ENCODE measurements around the gene RAB13. TPM values are rescaled to one million over a fixed set of nuclear protein-coding genes. Genes with fewer than 3 reads are reported as not detected.
A peak's percentile ranks its signal among the peaks of the same experiment; 100 is the strongest.
"Not testable (repeated sequence)": the region's sequence is repeated elsewhere in the genome, so short reads cannot be mapped to it uniquely, and the experiment has no call there.

The RAB13 gene
- total and polyA plus RNA-seq, 2 experiments from 2014 or later = 25.9 to 98.7 TPM

DNA sequence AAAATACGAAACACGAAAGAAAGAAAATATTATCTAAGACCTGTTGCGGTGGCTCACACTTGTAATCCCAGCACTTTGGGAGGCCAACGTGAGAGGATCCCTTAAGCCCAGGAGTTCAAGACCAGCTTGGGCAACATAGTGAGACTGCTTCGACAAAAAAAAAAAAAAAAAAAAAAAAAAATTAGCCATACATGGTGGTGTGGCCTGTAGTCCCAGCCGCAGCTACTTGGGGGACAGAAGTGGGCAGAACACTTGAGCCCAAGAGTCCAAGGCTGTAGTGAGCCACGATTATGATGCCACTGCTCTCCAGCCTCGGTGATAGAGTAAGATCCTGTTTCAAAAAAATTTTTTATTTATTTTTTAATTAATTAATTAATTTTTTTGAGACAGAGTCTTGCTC is 1.5 kb upstream of the RAB13 start:
- Histone ChIP-seq H3K4me1 (ENCODE audit: insufficient read depth) (peaks cover 23% of the 10 kb centered on the region), H3K36me3 (replicated peaks; ENCODE audit: insufficient read depth, low read depth) (no peaks in the 10 kb centered on the region), H4K20me1 (ENCODE audit: insufficient read depth, poor library complexity, severe bottlenecking) (peaks cover 9% of the 10 kb centered on the region), H3K9me2 (replicated peaks; ENCODE audit: insufficient read depth) (no peaks in the 10 kb centered on the region), H2AFZ (no peak overlapping the region), H3K27me3 (no peaks in the 10 kb centered on the region), H3K79me2 (peaks cover 46% of the 10 kb centered on the region), H3K27ac (peak overlapping the region; percentile 49), H3K9me3 (ENCODE audit: low read depth) (no peaks in the 10 kb centered on the region), H3K4me2 (no peak overlapping the region), H3K4me3 (no peak overlapping the region)
- no peak for TF ChIP-seq EZH2phosphoT487 (IDR thresholded peaks at IDR 0.05; ENCODE audit: low read depth, severe bottlenecking, unreplicated experiment)
- TF ChIP-seq EZH2 (IDR thresholded peaks at IDR 0.05; ENCODE audit: borderline replicate concordance) = no peak
- TF ChIP-seq, protein P1, sequence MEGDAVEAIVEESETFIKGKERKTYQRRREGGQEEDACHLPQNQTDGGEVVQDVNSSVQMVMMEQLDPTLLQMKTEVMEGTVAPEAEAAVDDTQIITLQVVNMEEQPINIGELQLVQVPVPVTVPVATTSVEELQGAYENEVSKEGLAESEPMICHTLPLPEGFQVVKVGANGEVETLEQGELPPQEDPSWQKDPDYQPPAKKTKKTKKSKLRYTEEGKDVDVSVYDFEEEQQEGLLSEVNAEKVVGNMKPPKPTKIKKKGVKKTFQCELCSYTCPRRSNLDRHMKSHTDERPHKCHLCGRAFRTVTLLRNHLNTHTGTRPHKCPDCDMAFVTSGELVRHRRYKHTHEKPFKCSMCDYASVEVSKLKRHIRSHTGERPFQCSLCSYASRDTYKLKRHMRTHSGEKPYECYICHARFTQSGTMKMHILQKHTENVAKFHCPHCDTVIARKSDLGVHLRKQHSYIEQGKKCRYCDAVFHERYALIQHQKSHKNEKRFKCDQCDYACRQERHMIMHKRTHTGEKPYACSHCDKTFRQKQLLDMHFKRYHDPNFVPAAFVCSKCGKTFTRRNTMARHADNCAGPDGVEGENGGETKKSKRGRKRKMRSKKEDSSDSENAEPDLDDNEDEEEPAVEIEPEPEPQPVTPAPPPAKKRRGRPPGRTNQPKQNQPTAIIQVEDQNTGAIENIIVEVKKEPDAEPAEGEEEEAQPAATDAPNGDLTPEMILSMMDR (IDR thresholded peaks at IDR 0.05; ENCODE audit: poor library complexity) = no peak
- WGBS (ENCODE audit: low lambda C conversion rate, missing lambda C conversion rate) = 95% methylated on average over 8 of the region's 8 CpGs
- no peak for DNase-seq (ENCODE audit: low spot score)

DNA sequence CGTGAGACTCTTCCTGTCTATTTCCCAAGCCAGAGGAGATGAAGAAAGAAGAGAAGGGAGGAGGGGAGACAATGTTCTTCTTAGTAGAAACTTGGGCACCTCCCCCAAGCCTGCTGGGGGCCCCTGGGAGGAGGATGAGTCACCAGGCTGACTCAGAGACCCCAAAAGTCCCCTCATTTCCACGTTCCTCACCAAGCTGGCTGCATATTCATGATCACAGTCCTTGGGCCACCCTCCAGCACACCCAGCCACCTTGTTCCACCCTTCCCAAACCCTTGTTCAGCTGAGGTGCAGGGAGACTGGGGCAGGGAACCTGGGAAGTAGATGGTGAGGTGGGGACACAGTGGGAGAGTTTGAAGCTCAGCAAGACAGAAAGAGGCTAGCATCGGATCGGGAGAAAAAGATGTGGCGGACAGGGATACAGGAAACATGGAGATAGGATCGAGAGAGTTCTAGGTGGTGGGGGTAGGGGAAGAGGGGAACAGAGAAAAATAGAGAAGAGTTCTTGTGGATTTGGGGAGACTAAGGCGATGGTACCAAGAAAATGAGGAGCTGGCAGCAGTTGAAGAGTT is 712 bp downstream of the RAB13 start:
- H3K27me3 ChIP-seq = no peaks in the 10 kb centered on the region
- peak overlapping the region; percentile 64 for H3K4me3 ChIP-seq
- H4K20me1 ChIP-seq (ENCODE audit: insufficient read depth, poor library complexity, severe bottlenecking) = no peaks in the 10 kb centered on the region
- peak; percentile 73 for DNase-seq (ENCODE audit: low spot score)
- TF ChIP-seq, protein P1 (IDR thresholded peaks at IDR 0.05; ENCODE audit: poor library complexity) = no peak
- TF ChIP-seq EZH2 (IDR thresholded peaks at IDR 0.05; ENCODE audit: borderline replicate concordance) (no peak), EZH2phosphoT487 (IDR thresholded peaks at IDR 0.05; ENCODE audit: low read depth, severe bottlenecking, unreplicated experiment) (no peak)
- 7% methylated on average over 7 of the region's 7 CpGs for WGBS (ENCODE audit: low lambda C conversion rate, missing lambda C conversion rate)
- peaks cover 27% of the 10 kb centered on the region for H3K79me2 ChIP-seq
- no peaks in the 10 kb centered on the region for H3K9me2 ChIP-seq (replicated peaks; ENCODE audit: insufficient read depth)
- H2AFZ ChIP-seq = peak overlapping the region; percentile 83
- H3K27ac ChIP-seq = peak overlapping the region; percentile 89
- peaks cover 13% of the 10 kb centered on the region for H3K4me1 ChIP-seq (ENCODE audit: insufficient read depth)
- peak overlapping the region; percentile 94 for H3K4me2 ChIP-seq
- no peaks in the 10 kb centered on the region for H3K36me3 ChIP-seq (replicated peaks; ENCODE audit: insufficient read depth, low read depth)
- H3K9me3 ChIP-seq (ENCODE audit: low read depth) = no peaks in the 10 kb centered on the region

DNA sequence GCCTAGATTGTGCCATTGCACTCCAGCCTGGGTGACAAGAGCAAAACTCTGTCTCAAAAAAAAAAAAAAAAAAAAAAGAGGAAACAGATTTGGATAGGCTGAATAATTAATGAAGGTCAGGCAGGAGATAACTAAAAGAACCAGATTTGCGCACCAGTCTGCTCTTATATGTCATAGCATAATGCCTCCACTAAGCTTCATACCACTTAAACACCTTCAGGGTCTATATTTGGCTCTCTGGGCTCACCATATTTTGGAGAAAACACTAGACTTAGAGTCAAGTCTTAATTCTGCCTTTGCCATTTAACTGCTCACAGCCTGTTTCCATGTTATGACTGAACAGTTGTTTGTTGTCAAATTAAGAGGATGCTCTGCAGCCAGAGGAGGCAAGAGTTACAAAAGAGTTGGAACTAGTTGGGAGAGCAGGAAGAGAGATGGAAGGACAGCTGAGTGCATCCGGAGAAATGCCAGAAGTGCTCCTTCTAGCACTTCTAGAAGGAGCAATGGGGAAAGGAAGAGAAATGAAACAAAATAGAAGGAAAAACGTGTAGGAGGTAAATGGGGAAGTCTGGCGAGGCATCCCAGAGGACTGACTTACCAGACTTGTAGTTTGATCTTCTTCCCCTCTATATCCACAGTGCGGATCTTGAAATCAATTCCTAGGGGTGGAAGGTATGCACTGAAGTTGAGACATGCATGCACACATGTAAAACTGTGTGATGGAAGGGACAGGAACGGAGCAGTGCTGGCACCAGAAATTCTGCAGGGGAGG is 1.8 kb downstream of the RAB13 start:
- peak overlapping the region; percentile 89 for H3K27ac ChIP-seq
- 87% methylated on average over 6 of the region's 6 CpGs for WGBS (ENCODE audit: low lambda C conversion rate, missing lambda C conversion rate)

DNA sequence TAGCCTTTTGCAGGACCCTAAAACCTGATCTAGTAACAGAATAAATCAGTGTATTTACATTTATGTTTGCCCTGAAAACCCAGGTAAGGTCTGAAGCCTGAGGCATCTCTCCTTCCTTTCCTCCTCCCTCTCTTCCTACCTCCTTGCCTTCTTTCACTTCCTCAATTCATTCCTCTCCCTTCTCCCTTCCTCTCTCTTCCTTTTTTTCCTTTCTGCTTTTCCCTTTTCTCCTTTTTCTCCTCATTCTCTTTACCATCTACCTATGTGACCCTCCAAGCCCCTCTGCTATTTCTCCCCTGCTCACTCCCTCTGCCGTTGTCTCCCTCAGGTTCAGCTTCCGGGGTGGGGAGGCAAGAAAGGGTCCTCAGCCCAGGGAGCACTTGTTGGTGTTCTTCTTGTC is 4.4 kb downstream of the RAB13 start:
- H4K20me1 ChIP-seq (ENCODE audit: insufficient read depth, poor library complexity, severe bottlenecking); H3K9me3 ChIP-seq (ENCODE audit: low read depth); H3K4me2 ChIP-seq; H3K36me3 ChIP-seq (replicated peaks; ENCODE audit: insufficient read depth, low read depth); H3K4me3 ChIP-seq; H3K27me3 ChIP-seq; H3K27ac ChIP-seq; DNase-seq (ENCODE audit: low spot score); H2AFZ ChIP-seq; H3K9me2 ChIP-seq (replicated peaks; ENCODE audit: insufficient read depth): not testable (repeated sequence)
- peaks cover 16% of the 10 kb centered on the region for H3K4me1 ChIP-seq (ENCODE audit: insufficient read depth)
- peaks cover 40% of the 10 kb centered on the region for H3K79me2 ChIP-seq
- WGBS (ENCODE audit: low lambda C conversion rate, missing lambda C conversion rate) = 97% methylated on average over 2 of the region's 2 CpGs

More for the DNA sequence above, 1.8 kb downstream of the RAB13 start:
- no peak for TF ChIP-seq EZH2 (IDR thresholded peaks at IDR 0.05; ENCODE audit: borderline replicate concordance)
- no peak for TF ChIP-seq EZH2phosphoT487 (IDR thresholded peaks at IDR 0.05; ENCODE audit: low read depth, severe bottlenecking, unreplicated experiment)
- TF ChIP-seq, protein P1 (IDR thresholded peaks at IDR 0.05; ENCODE audit: poor library complexity) = no peak
- no peaks in the 10 kb centered on the region for H3K9me2 ChIP-seq (replicated peaks; ENCODE audit: insufficient read depth)
- H3K36me3 ChIP-seq (replicated peaks; ENCODE audit: insufficient read depth, low read depth) = no peaks in the 10 kb centered on the region
- DNase-seq (ENCODE audit: low spot score) = no peak
- H3K9me3 ChIP-seq (ENCODE audit: low read depth) = no peaks in the 10 kb centered on the region
- H3K4me1 ChIP-seq (ENCODE audit: insufficient read depth) = peaks cover 13% of the 10 kb centered on the region
- no peaks in the 10 kb centered on the region for H4K20me1 ChIP-seq (ENCODE audit: insufficient read depth, poor library complexity, severe bottlenecking)
- peak overlapping the region; percentile 64 for H3K4me3 ChIP-seq
- peak overlapping the region; percentile 94 for H3K4me2 ChIP-seq
- peaks cover 31% of the 10 kb centered on the region for H3K79me2 ChIP-seq
- H3K27me3 ChIP-seq = no peaks in the 10 kb centered on the region
- no peak overlapping the region for H2AFZ ChIP-seq

DNA sequence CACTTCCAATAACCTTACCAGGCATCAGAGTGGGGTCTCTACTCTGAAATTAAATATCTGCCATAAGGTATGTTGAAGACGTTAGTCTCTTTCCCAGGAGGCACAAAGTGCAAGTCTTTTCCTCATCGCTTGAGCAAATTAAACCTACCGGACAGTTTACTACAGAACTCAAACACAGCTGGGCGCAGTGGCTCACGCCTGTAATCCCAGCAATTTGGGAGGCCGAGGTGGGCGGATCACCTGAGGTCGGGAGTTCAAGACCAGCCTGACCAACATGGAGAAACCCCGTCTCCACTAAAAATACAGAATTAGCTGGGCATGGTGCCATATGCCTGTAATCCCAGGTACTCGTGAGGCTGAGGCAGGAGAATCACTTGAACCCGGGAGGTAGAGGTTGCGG is 7.0 kb downstream of the RAB13 start:
- WGBS (ENCODE audit: low lambda C conversion rate, missing lambda C conversion rate) = 95% methylated on average over 12 of the region's 12 CpGs
- not testable (repeated sequence) for H3K27ac ChIP-seq; H3K9me2 ChIP-seq (replicated peaks; ENCODE audit: insufficient read depth); H2AFZ ChIP-seq; H3K4me3 ChIP-seq; H3K9me3 ChIP-seq (ENCODE audit: low read depth); H3K36me3 ChIP-seq (replicated peaks; ENCODE audit: insufficient read depth, low read depth); H4K20me1 ChIP-seq (ENCODE audit: insufficient read depth, poor library complexity, severe bottlenecking); DNase-seq (ENCODE audit: low spot score); H3K27me3 ChIP-seq; H3K4me2 ChIP-seq
- Histone ChIP-seq H3K79me2 (peaks cover 36% of the 10 kb centered on the region), H3K4me1 (ENCODE audit: insufficient read depth) (peaks cover 14% of the 10 kb centered on the region)
